ENCODE data around the gene HRH1. TPM values are rescaled to one million over a fixed set of nuclear protein-coding genes. Genes with fewer than 3 reads are reported as not detected.
"Not testable (repeated sequence)": the region's sequence is repeated elsewhere in the genome, so short reads cannot be mapped to it uniquely, and the experiment has no call there.

Gene HRH1
- total and polyA plus RNA-seq, 2 of the 13 experiments (the other 11 are each of a cell fraction or from before 2014, with no cell fraction given): not detected

GRCh38 chr3:11178421-11178820 is 24.1 kb downstream of the HRH1 start:
- no peak overlapping the region for H3K27ac ChIP-seq (ENCODE audit: extremely low read length, insufficient read depth, low read length)
- intact Hi-C loops (cut with micrococcal nuclease; ENCODE audit: unreplicated experiment): no loop called here
- H4K20me1 ChIP-seq (ENCODE audit: insufficient read depth, low read length): no peaks in the 10 kb centered on the region
- ATAC-seq (no peak), DNase-seq (ENCODE audit: low spot score) (no peak), FAIRE-seq (no peak)
- no peaks in the 10 kb centered on the region for H3K9me3 ChIP-seq (ENCODE audit: low read length)
- ChIA-PET POLR2A (no interaction called here), CTCF (ENCODE audit: low intra/inter-chr PET ratio, low total read pairs) (no interaction called here)
- no peaks in the 10 kb centered on the region for H3K4me1 ChIP-seq (ENCODE audit: insufficient read depth, low read length)
- in situ Hi-C loops (cut with HindIII; ENCODE audit: extremely low pct_ligation_motif_present, low pct_unique_long_range_greater_than_20kb): no loop called here
- TF ChIP-seq HMGXB4 (CRISPR knock-in tag; IDR thresholded peaks at IDR 0.05; ENCODE audit: borderline replicate concordance in 1 of 2, low read depth in 1 of 2) (no peak), CREM (IDR thresholded peaks at IDR 0.05) (no peak), CREM (CRISPR knock-in tag; IDR thresholded peaks at IDR 0.05) (no peak), PBX3 (CRISPR knock-in tag; IDR thresholded peaks at IDR 0.05; ENCODE audit: borderline replicate concordance) (no peak), SKIL (CRISPR knock-in tag; IDR thresholded peaks at IDR 0.05; ENCODE audit: borderline replicate concordance) (no peak), MTF2 (CRISPR knock-in tag; IDR thresholded peaks at IDR 0.05; ENCODE audit: borderline replicate concordance) (no peak), RBFOX2 (IDR thresholded peaks at IDR 0.05; ENCODE audit: low read depth, low read length) (no peak), SYNCRIP (IDR thresholded peaks at IDR 0.05; ENCODE audit: insufficient read depth, low read depth, low read length) (no peak), ARNTL (CRISPR knock-in tag; IDR thresholded peaks at IDR 0.05) (no peak), ZNF558 (CRISPR knock-in tag; IDR thresholded peaks at IDR 0.05; ENCODE audit: borderline replicate concordance) (no peak), AHR (CRISPR knock-in tag; IDR thresholded peaks at IDR 0.05) (no peak), PCBP1 (IDR thresholded peaks at IDR 0.05; ENCODE audit: borderline replicate concordance, low read depth, low read length) (no peak)
- H2AFZ ChIP-seq (ENCODE audit: low read length): no peak overlapping the region
- H3K27me3 ChIP-seq (ENCODE audit: control insufficient read depth in 1 of 2, insufficient read depth in 2 of 2, low read length in 2 of 2): peaks cover 2 to 23% of the 10 kb centered on the region in 2 experiments; a peak in 3 of 5 replicates
- no peak overlapping the region for H3K4me2 ChIP-seq (ENCODE audit: low read depth, low read length)
- no peak overlapping the region for H3K9ac ChIP-seq (ENCODE audit: insufficient read depth, low read depth, low read length)
- no peaks in the 10 kb centered on the region for H3K36me3 ChIP-seq (replicated peaks in 1 of 2; ENCODE audit: control insufficient read depth in 1 of 2, insufficient read depth in 2 of 2, low read length in 2 of 2)
- H3K79me2 ChIP-seq (ENCODE audit: insufficient read depth, low read length): no peaks in the 10 kb centered on the region
- WGBS (ENCODE audit: low lambda C conversion rate): 78% methylated on average over 6 of the region's 8 CpGs
- H3K4me3 ChIP-seq (replicated peaks in 1 of 3; ENCODE audit: insufficient read depth in 1 of 3, low read depth in 2 of 3, low read length in 3 of 3): no peak overlapping the region
- BruUV-seq (replicated peaks): no TSS peak

GRCh38 chr3:11184328-11184969 is 30.2 kb downstream of the HRH1 start:
- H3K4me2 ChIP-seq (ENCODE audit: low read depth, low read length); intact Hi-C loops (cut with micrococcal nuclease; ENCODE audit: unreplicated experiment); POLR2A ChIA-PET: not testable (repeated sequence)

More at GRCh38 chr3:11184328-11184969, 30.2 kb downstream of the HRH1 start:
- 47% methylated on average over 15 of the region's 15 CpGs for WGBS (ENCODE audit: low lambda C conversion rate)
- H3K9ac ChIP-seq (ENCODE audit: insufficient read depth, low read depth, low read length); ATAC-seq; H4K20me1 ChIP-seq (ENCODE audit: insufficient read depth, low read length); H3K9me3 ChIP-seq (ENCODE audit: low read length); H2AFZ ChIP-seq (ENCODE audit: low read length); DNase-seq (ENCODE audit: low spot score); H3K4me1 ChIP-seq (ENCODE audit: insufficient read depth, low read length); BruUV-seq (replicated peaks); CTCF ChIA-PET (ENCODE audit: low intra/inter-chr PET ratio, low total read pairs); H3K36me3 ChIP-seq (replicated peaks in 1 of 2; ENCODE audit: control insufficient read depth in 1 of 2, insufficient read depth in 2 of 2, low read length in 2 of 2); FAIRE-seq; H3K4me3 ChIP-seq (replicated peaks in 1 of 3; ENCODE audit: insufficient read depth in 1 of 3, low read depth in 2 of 3, low read length in 3 of 3); H3K27ac ChIP-seq (ENCODE audit: extremely low read length, insufficient read depth, low read length); H3K79me2 ChIP-seq (ENCODE audit: insufficient read depth, low read length); in situ Hi-C loops (cut with HindIII; ENCODE audit: extremely low pct_ligation_motif_present, low pct_unique_long_range_greater_than_20kb): not testable (repeated sequence)
- peaks cover 0 to 37% of the 10 kb centered on the region in 2 experiments; a peak in 3 of 5 replicates for H3K27me3 ChIP-seq (ENCODE audit: control insufficient read depth in 1 of 2, insufficient read depth in 2 of 2, low read length in 2 of 2)
